Measurements from ENCODE around the gene RAVER1. TPM values are rescaled to one million over a fixed set of nuclear protein-coding genes. Genes with fewer than 3 reads are reported as not detected.

Gene RAVER1
- total and polyA plus RNA-seq, 2 donors (not counting 3 experiments of a cell fraction or from before 2014, with no cell fraction given): 5.2 to 47.6 TPM

- no peaks in the 10 kb centered on the region for H3K9me1 ChIP-seq (replicated peaks; ENCODE audit: control insufficient read depth, extremely low read depth, insufficient read depth, low read length)
- peak within 1 kb of the TSS; percentile 48 to 67 (median 51) for H3K4me3 ChIP-seq (replicated peaks in 1 of 3; ENCODE audit: insufficient read depth in 1 of 3, low read depth in 1 of 3, low read length in 3 of 3)
- DNase-seq (ENCODE audit: low read depth, low spot score) (peak; percentile 85), FAIRE-seq (peak; percentile 95)
- no peaks in the 10 kb centered on the region for H3K79me2 ChIP-seq (ENCODE audit: control insufficient read depth, insufficient read depth, low read length)
- H4K20me1 ChIP-seq (replicated peaks; ENCODE audit: control insufficient read depth, extremely low read depth, insufficient read depth, low read length): no peaks in the 10 kb centered on the region
- H3K4me2 ChIP-seq (ENCODE audit: insufficient read depth, low read length): peak within 1 kb of the TSS; percentile 28
- ChIA-PET CTCF (interaction anchor here (0.7 to 2.2 kb wide), 4 partner anchors 45 to 73 kb away, joined by 3 to 12 read pairs (median 4); partner anchors contain the start of gene ICAM1), POLR2A (no interaction called here)
- H3K9me3 ChIP-seq (replicated peaks; ENCODE audit: control insufficient read depth, insufficient read depth, low read length): no peaks in the 10 kb centered on the region
- H3K9ac ChIP-seq (replicated peaks; ENCODE audit: extremely low read depth, insufficient read depth, low read length): peak within 1 kb of the TSS; percentile 32
- intact Hi-C loops (cut with micrococcal nuclease): loop anchor here (2.0 to 5.0 kb wide), 2 partner anchors 17 to 43 kb away; partner anchors contain the start of genes ICAM1 and RAVER1
- BruUV-seq (replicated peaks): no TSS peak
- dilution Hi-C loops (cut with MboI; ENCODE audit: extremely low pct_ligation_motif_present, low sequenced_read_pairs): no loop called here
- peaks cover 6 to 17% of the 10 kb centered on the region in 2 experiments for H3K36me3 ChIP-seq (ENCODE audit: control insufficient read depth in 2 of 2, extremely low read depth in 1 of 2, insufficient read depth in 2 of 2, low read length in 2 of 2)
- no peaks in the 10 kb centered on the region for H3K27me3 ChIP-seq (ENCODE audit: control insufficient read depth in 2 of 2, insufficient read depth in 2 of 2, low read length in 2 of 2)
- no peaks in the 10 kb centered on the region for H3K4me1 ChIP-seq (ENCODE audit: control insufficient read depth, extremely low read depth, insufficient read depth, low read length)
- H2AFZ ChIP-seq (ENCODE audit: low read depth, low read length): peak within 1 kb of the TSS; percentile 31
- TF ChIP-seq GATA2 (IDR thresholded peaks at IDR 0.05; ENCODE audit: insufficient read depth, insufficient read length, low read depth, low read length): no peak
- peak; percentile 89 for TF ChIP-seq POLR2AphosphoS5 (IDR thresholded peaks at IDR 0.05; ENCODE audit: insufficient read depth, low read depth, low read length)
- TF ChIP-seq FOS (IDR thresholded peaks at IDR 0.05; ENCODE audit: borderline replicate concordance, insufficient read depth, low read length): no peak
- TF ChIP-seq CTCF (IDR thresholded peaks at IDR 0.05; ENCODE audit: extremely low read depth in 1 of 2, insufficient read depth in 1 of 2, low read depth in 1 of 2, low read length in 2 of 2): no peak
- no peak for TF ChIP-seq EZH2 (IDR thresholded peaks at IDR 0.05; ENCODE audit: borderline replicate concordance, low read depth, low read length, severe bottlenecking)
- TF ChIP-seq, protein P1, sequence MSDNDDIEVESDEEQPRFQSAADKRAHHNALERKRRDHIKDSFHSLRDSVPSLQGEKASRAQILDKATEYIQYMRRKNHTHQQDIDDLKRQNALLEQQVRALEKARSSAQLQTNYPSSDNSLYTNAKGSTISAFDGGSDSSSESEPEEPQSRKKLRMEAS (IDR thresholded peaks at IDR 0.05; ENCODE audit: insufficient read depth, insufficient read length): peak; percentile 97
- TF ChIP-seq POLR2A (IDR thresholded peaks at IDR 0.05; ENCODE audit: low read depth, low read length): peak; percentile 96
- TF ChIP-seq MYC (IDR thresholded peaks at IDR 0.05; ENCODE audit: low read depth, low read length): no peak
- no peak within 1 kb of the TSS for H3K27ac ChIP-seq (ENCODE audit: insufficient read depth, low read depth, low read length)
Observed at GRCh38 chr19:10315335-10316214, 17.8 kb downstream of the RAVER1 start, which contains the start of gene FDX2. FDX2 (minus strand) TSS chr19:10316015; CDS start chr19:10315996, 19 bp downstream.

All from endothelial cell of umbilical vein (primary cell).